NCI-H1105 treated with DMSO at 0.1 percent for 48 hours (cell line): ENCODE measurements around the gene FZR1.
A peak's percentile ranks its signal among the peaks of the same experiment; 100 is the strongest.

Experiments used
- DNase-seq: peaks from one replicate; lab custom pipeline; 2025; lab: John Stamatoyannopoulos, UW

FZR1 gene

DNA sequence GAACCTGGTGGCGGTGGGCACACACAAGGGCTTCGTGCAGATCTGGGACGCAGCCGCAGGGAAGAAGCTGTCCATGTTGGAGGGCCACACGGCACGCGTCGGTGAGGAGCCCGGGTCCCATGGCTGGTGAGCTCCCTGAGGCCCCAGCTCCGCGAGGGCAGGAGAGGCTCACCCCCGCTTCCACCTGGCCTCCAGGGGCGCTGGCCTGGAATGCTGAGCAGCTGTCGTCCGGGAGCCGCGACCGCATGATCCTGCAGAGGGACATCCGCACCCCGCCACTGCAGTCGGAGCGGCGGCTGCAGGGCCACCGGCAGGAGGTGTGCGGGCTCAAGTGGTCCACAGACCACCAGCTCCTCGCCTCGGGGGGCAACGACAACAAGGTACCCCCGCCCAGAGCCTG, 25.6 kb downstream of the FZR1 start:
- DNase-seq, result no peak

DNA sequence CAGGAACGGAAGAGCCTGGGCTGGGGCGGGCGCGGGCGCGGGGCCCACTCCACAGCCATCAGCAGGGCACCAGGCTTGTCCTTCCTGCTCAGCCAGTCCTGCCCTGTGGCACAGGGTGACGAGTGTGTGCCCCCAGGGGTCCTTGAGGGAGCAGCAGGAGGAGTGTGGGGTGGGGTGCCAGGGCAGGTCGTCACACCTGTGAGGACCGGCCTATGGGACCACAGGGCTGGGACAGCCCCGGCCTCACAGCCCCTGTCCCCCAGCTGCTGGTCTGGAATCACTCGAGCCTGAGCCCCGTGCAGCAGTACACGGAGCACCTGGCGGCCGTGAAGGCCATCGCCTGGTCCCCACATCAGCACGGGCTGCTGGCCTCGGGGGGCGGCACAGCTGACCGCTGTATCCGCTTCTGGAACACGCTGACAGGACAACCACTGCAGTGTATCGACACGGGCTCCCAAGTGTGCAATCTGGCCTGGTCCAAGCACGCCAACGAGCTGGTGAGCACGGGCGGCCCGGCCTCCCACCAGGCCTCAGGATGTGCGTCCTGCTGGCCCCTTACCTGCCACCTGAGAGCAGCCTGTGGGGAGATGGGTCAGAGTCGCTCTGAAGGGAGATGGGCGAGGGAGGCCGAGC, 26.2 kb downstream of the FZR1 start:
- DNase-seq, result no peak

DNA sequence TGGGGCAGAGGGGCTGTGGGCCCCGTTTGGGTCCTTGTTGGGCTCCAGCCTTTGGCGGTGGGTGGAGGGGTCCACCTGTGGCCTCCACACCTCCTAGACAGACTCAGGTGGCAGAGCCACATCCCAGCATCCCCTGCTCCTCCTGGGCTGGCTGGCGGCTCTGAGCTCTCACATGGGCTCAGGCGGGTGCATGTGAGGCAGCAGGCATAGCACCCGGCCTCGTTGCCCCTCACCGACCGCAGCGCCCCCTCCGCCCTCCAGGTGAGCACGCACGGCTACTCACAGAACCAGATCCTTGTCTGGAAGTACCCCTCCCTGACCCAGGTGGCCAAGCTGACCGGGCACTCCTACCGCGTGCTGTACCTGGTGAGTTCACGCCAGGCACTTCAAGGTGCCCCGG, 26.9 kb downstream of the FZR1 start:
- DNase-seq, result no peak

DNA sequence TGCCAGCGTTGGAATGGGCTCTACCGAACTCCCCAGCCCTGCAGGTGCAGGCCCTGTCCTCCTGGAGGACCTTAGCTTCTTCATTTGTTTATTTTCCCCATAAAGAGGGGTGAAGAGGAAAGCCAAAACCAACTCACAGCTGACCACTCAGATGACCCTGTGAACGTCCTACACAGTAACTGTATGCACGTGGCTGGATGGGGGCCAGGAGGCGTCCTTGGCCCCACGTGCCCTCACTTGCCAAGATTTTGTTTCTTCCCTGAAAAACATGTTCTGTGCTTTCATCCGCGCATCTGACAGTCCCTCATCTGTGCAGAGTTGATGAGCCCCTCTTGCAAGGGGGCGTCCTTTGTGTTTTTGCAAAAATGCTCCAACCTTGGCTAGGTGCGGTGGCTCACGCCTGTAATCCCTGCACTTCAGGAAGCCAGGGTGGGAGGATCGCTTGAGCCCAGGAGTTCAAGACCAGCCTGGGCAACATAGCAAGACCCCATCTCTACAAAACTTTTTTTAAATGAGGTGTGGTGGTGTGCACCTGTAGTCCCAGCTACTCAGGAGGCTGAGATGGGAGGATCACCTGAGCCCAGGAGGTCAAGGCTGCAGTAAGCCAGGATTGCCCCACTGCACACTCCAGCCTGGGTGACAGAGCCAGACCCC, 27.6 kb downstream of the FZR1 start:
- DNase-seq, result no peak

DNA sequence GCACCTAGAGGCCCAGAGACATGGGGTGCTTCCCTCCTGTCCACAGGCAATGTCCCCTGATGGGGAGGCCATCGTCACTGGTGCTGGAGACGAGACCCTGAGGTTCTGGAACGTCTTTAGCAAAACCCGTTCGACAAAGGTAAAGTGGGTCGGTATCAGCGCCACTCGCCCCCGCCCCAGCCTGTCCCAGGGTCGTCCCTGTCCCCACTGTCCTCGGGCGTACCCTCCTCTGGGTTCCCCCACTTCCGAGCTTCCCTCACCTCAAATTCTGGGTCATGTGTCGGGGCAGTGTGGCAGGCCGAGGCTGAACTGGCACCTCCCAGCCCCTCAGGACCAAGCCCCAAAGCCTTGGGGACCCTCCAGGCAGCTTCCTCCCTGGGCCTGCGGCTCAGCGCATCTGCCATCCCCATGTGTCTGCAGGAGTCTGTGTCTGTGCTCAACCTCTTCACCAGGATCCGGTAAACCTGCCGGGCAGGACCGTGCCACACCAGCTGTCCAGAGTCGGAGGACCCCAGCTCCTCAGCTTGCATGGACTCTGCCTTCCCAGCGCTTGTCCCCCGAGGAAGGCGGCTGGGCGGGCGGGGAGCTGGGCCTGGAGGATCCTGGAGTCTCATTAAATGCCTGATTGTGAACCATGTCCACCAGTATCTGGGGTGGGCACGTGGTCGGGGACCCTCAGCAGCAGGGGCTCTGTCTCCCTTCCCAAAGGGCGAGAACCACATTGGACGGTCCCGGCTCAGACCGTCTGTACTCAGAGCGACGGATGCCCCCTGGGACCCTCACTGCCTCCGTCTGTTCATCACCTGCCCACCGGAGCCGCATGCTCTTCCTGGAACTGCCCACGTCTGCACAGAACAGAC, 28.5 kb downstream of the FZR1 start:
- no peak for DNase-seq

DNA sequence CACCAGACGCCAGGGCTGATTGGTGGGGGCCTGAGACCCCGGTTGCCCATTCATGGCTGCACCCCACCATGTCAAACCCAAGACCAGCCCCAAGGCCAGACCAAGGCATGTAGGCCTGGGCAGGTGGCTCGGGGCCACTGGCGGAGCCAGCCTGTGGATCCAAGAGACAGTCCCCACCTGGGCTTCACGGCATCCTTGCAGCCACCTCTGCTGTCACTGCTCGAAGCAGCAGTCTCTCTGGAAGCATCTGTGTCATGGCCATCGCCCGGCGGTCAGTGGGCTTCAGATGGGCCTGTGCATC, 29.1 kb downstream of the FZR1 start:
- no peak for DNase-seq

DNA sequence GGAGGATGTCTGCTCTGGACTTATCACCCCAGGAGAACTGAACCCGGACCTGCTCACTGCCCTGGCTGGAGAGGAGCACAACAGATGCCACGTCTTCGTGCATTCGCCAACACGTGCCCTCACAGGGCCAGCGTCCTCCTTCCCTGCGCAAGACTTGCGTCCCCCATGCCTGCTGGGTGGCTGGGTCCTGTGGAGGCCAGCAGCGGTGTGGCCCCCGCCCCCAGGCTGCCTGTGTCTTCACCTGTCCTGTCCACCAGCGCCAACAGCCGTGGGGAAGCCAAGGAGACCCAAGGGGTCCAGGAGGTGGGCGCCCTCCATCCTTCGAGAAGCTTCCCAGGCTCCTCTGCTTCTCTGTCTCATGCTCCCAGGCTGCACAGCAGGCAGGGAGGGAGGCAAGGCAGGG, 29.5 kb downstream of the FZR1 start:
- DNase-seq, result no peak

DNA sequence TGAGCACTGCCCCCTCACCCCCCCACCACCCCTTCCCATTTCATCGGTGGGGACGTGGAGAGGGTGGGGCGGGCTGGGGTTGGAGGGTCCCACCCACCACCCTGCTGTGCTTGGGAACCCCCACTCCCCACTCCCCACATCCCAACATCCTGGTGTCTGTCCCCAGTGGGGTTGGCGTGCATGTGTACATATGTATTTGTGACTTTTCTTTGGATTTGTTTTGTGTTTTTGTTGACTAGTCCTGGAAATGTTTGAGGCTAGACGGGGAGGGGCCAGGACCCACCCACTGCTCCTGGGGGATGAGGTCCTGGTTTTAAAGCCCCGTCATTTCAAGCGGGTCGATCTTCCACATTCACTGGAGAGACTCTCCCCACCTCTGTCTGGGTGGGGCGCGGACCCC, 29.9 kb downstream of the FZR1 start:
- no peak for DNase-seq

DNA sequence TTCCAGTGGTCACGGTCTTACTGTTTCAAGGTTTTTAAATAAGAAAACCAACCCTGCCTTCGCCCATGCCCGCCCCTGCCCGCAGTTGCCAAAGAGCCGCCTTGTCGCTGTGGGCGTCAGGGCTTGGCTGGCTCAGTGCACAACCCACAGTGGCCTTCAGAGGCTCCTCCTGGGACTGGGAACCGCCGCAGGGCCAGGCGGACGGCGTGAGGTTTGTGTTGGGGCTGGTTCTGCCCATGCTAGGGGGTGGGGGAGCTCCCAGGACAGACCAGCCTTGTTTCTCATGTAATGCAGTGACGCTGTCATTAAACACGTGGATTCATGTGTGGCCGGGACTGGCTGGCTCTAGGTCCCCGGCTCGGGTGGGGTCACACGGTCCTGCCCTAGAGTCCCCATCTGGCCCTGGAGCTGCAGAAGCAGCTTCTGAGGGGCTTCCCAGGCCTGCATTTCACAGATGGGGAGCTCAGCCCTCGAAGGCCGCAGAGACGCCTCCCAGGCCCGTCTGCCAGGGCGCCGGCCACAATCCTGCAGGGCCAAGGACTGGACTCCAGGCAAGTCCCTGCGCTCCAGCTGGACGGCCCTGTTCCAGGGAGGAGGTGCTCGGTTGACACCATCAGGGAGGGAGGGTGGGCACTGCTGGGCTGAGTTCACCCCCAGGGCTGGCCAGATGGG, 30.5 kb downstream of the FZR1 start:
- no peak for DNase-seq

DNA sequence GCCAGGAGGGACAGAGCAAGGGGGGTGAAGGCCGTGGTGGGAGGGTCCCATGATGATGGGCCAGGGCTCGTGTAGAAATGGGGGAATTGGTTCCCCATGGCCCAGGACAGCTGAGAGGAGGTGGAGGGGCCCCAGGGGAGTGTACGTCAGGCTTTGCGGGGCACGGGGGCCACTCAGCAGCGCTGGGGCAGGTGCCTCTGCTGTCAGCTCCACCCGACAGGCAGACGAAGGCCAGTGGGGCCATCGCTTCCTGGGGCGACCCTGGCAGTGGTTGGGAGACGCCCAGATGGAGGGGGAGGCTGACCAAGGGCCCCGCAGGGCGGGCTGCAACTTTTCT, 31.0 kb downstream of the FZR1 start:
- DNase-seq, result no peak

DNA sequence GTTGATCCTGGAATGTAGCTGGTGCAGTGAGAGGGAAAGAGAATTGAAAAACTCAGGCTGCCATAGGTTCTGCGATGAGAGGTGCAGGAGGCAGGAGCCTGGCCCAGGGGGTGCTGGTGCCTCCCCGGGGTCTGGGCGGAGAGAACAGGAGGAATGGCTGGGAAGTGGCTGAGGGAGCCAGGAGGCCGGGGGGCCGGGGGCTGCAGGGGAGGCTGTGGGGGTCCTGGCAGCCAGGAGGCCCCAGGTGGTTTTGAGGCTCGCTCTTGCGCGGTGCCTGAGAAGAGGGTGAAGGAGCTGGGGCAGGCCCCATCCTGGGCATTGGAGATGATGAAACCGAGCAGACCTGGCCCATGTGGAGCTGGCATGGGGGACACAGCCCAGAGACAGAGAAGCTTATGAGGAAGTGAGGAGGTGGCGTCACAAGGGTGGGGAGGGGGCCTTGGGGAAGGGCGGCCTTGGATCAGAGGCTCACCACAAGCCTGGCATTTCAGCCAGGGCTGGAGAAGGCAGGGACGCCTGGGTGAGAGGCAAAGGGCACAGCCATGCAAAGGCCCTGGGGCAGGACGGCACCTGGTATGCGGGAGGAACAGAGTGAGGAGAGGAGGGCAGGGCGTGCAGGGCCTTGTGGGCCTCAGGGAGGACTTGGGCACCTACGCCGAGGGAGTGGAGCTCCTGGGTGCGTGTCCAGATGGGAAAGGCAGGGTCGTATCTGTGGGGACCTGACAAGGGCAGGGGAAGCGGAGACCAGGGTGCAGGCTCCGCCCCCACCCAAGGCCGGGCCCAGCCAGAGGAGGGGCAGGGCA, 31.5 kb downstream of the FZR1 start:
- DNase-seq, result no peak

DNA sequence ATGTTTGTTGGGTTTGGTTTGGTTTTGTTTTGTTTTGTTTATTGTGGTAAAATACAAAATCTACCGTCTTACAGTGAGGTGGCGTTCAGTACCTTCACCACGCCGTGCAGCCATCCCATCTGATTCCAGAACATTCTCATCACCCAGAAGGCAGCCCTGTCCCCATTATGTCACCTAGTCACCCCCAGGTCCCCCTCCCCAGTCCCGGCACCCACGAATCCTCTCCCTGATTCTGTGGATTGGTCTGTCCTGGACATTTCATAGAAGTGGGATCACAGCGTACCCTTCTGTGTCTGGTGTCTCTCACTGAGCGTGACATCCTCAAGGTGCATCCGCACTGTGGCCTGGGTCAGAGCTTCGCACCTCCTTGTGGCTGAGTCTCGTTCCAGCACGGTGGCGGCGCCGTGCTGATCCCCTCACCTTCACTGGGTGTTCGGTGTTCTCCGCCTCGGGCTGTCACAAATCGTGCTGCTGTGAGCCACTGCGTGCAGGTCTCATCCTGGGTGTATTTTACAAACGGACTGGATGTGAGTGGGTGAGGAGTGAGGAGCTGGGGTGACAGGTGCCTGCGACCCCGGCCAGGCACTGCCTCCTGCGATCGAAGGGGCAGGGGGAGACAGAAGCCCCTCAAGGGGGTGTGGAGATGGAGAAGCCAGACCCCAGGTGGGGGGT, 32.3 kb downstream of the FZR1 start:
- no peak for DNase-seq

DNA sequence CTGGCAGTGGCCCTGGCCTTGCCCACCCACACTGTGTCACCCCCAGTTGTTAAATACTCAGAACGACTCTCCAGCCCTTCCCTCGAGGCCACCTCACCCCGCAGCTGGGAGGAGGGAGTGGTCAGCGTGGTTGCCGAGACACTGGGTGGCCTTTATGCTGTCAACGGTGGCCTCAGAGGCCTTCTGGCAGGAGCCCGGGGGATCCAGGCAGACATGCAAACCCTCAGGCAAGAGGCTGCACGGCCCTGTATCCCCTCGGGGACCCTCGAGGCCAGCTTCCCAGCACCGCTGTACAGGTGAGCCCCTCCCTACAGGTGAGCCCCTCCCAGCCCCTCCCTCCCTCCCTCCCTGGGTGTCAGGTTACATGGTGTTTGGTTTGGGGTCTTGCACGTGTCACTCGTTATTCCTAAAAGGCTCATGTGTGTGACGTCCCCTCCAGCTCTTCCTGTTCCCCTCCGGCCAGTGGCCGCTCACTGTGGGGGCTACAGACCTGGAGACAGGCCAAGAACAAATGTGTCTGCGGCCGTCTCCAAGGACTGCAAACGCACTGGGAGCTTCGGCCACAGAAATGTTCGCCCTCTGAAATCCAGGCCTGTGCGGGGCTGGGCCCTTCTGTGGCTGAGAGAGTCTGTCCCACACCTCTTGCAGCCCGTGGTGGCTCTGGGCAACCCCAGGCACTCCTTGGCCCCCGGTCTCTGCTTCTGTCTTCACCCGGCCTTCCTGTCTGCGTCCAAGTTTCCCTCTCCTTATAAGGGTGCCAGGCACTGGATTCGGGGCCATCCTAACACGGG, 33.0 kb downstream of the FZR1 start, which contains the start of gene TEKTIP1:
TSS of gene TEKTIP1 (plus strand) at position 210 of the 791 bp plus-strand sequence. CDS start at position 214, 4 bp downstream.
- peak; percentile 8 for DNase-seq

DNA sequence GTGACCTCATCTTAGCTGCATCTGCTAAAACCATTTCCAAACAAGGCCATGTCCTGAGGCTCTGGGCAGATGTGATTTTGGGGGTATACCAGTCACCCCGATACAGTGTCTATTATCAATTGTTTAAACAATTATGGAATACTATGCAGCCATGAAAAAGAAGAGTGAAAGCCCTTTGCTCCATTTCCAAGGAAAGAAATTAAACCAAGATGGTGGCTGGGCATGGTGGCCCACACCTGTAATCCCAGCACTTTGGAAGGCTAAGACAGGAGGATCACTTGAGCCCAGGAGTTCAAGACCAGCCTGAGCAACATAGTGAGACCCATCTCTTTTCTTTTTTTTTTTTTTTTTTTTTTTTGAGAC, 33.6 kb downstream of the FZR1 start:
- DNase-seq, result no peak

DNA sequence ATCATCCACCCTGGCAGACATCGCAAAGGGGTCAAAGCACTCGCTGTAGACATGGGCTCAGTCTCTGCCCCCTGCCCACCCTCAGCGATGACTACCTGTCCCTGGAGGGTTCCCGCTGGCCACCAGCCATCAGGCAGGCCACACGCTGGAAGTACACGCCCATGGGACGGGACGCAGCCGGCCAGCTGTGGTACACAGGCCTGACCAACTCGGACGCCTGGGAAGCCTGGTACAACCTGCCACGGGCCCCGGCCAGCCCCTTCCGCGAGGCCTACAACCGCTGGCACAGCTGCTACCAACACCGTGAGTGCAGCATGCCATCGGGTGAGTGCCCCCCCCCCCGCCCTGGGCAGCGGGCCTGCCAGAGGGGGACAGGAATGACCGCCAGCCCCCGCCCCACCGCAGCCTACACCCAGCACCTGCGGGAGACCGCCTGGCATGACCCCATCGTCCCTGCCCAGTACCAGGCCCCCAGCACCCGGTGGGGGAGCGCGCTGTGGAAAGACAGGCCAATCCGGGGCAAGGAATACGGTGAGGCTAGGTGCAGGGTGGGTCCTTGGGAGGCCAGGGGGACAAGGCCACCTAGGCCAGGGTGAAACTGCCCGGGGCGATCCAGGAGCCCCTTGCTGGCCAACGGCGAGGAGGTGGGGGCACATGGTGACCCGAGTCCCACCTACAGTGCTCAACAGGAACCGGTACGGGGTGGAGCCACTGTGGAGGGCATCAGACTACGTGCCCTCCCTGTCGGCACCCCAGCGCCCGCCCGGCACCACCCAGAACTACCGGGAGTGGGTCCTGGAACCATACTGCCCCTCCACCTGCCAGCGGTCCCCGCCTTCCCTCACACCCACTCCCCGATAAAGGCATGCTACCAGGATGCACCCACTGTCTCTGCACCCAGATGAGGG, 37.3 kb downstream of the FZR1 start:
- DNase-seq, result no peak

DNA sequence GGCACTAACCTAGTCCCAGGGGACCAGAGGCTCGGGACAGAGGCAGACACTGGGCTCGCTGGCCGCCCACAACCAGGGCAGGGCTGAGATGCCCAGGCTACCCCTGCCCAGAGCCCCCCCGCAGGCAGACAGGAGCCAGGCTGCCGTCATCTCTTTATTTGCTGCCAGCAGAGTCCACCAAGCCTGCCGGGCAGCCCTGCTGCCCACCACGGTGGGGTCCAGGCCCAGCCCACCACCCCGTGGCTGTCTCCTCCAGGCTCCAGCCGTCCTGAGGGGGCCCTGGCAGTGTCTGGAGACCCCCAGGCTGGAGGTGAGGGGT, 37.9 kb downstream of the FZR1 start:
- no peak for DNase-seq

DNA sequence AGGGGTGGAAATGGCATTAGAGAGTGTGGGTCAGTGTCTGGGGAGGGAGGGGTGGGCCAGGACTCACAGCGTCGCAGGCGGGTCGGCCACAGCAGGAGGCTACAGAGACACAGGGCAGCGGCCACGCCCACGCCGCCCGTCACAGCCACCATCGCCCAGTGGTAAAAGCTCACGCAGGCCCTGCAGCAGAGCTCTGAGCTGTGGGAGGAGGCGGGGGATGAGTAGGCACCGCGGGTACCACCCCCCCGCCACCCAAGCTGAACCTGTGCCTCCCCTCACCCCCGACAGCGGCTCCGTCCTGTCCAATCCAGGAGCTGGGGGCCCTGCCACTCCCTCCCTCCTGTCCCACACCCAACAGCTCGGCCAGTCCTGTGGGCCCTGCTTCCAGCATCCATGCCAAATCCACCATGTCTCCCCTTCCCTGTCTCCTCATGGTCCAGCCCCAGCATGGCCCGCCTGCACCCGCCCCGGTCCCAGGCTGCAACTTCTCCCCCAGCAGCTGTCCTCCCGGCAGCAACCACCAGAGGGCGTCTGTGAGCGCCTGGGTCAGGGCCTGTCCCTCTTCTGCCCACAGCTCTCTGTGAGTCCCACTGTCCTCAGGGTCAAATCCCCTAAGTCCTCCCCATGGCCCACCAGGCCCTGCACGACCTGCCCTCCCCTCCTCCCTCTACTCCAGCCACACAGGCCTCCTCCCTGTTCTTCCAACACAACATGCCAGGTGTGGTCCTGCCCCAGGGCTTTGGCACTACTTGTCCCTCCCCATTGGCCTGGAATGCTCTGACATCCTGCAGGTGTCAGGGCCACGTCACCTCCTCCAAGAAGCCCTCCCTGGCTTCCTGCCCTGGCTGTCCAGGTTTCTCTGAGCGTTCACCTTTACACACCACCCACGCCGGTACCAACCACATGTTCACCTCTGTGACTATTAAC, 38.9 kb downstream of the FZR1 start:
- peak; percentile 21 for DNase-seq

DNA sequence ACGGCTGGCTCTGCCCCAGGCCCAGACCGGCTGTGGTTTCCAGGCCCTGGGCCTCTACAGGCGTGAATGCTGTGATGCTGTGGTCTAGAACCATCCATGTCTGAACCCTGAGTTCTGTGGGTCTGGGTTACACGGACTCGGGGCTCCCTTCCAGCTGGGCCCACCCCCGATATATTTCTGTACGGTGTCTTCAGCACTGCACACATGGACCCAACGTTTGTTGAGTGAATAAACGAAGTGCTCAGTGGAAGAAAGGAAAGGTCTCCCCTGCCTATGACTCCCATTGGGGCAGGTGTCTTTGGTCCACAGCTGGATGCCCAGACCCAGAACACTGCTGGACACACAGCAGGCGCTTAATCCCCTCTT, 39.5 kb downstream of the FZR1 start:
- DNase-seq, result no peak

DNA sequence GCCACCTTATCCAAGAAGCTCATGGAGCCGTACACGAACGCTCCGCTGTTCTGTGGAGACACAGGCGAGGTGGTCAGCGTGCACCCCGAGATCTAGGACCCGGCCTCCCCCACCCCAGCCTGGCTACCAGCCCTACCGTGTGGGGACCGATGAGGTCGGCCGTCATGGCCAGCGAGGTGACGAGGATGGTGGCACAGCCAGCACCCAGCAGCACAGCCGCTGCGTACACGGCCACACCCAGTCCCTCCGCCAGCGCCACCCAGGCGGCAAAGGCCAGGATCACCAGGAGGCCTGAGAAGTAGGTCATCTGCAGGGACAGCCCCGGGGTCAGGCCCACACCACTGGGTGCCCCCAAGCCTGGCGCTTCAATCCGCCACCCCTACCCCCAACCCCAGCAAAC, 40.0 kb downstream of the FZR1 start:
- no peak for DNase-seq
